HG03460 (cell line): ENCODE results near the gene ARID1A.
A peak's percentile ranks its signal among the peaks of the same experiment; 100 is the strongest.
"Not testable (repeated sequence)": the region's sequence is repeated elsewhere in the genome, so short reads cannot be mapped to it uniquely, and the experiment has no call there.

Source experiments
- ATAC-seq: cut with Tn5 transposase; IDR thresholded peaks from one replicate; pipeline ENCODE4 v1.9.1; 2021; ENCODE audit not compliant: unreplicated experiment

ARID1A gene

DNA sequence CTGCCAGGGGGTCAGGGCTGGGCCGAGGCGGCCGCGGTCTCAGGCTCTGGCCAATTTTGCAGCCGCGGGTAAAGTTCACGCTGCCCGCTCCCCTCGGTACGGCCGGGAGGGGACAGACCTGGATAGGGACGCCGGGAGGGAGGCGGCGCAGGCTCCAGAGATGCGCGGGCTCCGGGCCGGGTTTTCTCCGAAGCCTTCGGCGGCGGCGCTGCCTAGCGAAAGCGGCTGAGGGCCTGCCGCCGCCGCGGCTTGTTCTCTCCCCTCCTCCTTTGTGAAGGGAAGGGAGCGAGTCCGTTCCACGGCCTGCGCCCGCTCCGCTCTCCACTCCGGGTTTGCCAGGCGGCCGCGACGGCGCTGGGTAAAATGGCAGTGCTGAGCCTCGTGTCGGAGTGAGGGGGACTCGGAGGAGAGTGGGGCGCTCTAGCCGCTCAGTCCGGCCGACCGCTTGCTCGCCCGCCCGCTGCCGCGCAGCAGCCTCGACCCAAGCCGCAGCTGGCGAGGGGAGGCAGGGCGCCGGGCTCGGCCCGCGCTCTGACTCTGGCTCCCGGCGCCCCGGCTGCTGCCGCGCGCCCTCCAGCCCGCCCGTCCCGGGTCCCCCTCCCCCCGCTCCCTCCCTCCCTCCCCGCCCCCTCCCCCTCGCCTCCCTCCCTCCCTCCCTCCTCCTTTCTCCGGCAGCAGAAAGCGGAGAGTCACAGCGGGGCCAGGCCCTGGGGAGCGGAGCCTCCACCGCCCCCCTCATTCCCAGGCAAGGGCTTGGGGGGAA, at the start of gene ARID1A:
Gene ARID1A, plus strand, starts transcription at position 660 of the 763 bp plus-strand sequence. CDS start 389 bp downstream, outside the sequence.
- peak; percentile 41 for ATAC-seq

DNA sequence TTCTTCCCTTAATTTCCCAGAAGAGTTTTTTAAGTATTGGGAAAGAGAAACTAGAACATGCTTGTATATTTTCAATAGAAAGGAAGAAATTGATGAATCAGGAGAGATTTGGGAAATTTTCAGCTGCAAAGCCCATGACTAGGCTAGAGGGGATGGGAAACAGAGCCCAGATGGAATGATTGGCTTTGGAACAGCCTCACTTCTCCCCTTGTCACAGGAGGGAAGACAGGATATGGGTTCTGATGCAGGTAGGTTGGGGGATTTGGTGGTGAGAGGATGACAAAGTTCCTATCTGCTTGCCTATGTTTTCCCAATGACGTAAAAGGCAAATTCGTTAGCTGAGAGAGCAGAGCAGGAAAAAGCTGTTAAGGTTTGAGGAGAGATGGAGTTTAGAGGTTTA, 31.0 kb upstream of the ARID1A start:
- no peak for ATAC-seq

DNA sequence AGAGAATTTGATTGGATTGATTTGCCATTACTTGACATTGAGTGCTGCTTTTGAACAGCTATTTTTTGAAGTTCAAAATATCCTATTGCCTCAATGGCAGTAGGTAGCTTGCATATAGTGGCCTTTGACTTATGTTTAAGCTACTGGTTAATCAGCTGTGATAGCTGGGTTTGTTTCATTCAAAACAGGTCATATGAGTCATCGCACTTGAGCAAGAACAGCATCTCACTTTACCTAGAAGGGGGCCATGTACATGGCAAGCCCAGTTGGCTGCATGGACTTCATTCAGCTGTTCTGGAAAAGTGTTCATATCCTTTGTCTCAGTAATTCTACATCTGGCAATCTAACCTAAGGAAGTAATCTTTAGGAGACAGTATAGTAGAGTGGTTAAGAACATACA, 29.0 kb upstream of the ARID1A start:
- ATAC-seq = no peak

DNA sequence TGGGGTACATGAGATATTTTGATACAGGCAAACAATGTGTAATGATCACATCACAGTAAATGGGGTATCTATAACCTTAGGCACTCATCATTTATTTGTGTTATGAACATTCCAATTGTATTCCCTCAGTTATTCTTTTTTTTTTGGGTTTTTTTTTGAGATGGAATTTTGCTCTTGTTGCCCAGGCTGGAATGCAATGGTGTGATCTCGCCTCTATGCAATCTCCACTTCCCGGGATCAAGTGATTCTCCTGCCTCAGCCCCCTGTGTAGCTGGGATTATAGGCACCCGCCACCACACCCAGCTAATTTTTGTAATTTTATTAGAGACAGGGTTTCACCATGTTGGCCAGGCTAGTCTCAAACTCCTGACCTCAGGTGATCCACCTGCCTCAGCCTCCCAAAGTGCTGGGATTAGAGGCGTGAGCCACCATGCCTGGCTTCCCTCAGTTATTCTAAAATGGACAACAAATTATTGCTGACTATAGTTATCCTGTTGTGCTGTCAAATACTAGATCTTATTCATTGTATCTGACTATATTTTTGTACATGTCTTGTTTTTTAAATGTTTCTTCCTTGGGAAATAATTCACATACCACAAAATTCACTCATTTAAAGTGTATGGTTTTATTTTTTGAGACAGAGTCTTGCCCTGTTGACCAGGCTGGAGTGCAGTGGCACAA, 27.6 kb upstream of the ARID1A start:
- ATAC-seq = not testable (repeated sequence)

DNA sequence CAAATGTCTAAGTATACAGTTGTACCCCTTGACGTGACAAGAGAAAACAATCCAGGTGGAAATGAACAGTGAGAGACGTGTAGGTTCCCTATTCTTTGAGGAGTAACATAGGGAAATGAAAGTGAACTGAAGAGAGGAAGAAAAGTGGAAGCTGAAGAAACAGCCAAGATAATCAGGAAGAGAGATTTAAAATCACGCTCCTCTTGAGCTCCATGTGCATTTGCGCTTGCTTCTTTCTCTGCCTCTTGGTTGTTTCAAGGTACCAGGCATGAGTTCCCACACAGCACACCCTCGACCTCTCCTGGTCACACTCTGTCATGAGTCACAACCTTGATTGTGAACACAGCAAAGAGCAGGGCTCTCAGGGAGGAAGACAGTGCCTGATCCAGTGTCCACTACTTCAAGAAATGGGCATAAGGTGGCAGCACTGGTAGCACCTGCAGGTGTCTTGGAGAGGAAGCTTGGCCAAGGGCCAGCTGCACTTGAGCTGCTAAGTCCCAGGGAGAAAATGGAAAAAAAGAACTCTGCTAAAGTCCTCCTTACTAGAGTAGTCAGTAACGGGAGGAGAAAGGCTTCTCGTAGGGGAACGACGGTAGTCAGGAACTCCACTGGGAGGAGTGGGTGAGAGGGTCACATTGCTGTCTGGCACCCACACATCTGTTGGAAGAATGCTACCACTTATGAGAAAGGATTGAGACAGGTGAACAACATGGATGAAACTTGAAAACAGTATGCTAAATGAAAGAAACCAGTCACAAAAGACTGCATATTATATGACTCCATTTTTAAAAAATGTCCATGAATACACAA, 18.3 kb upstream of the ARID1A start:
- ATAC-seq = peak; percentile 79

DNA sequence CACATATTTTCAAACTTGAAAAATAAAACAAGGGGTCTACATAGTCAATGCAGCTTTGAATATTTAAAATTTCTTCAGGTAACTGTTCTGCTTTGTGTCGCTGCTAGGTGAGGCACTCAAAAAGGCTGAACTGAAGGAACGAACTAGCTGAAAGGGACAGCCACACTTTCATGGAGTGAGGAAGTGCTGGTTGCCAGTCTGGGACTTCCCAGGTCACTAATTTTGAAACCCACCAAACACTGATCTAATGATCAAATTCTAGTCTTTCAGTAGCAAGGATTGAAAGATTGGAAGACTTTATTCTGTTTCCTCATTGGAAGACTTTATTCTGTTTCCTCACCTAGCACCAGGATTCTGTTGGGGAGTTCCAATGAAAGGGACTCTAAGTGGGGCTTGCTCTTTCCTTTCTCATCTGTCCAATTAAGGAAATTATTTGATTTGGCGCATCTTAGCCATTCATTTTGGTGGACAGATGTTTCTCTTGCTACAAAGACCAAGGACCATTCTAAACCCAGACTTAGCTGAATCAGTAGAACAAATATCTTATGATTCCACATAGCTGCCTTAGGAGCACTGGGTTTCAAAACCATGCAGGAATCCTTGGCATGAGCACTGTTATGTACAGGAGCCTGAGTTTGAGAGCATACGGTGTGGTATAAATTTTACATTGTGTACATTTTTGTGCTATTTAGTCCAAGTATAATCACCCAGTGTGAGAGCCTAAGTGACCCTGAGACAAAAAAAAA, 10.9 kb upstream of the ARID1A start:
- ATAC-seq = no peak

DNA sequence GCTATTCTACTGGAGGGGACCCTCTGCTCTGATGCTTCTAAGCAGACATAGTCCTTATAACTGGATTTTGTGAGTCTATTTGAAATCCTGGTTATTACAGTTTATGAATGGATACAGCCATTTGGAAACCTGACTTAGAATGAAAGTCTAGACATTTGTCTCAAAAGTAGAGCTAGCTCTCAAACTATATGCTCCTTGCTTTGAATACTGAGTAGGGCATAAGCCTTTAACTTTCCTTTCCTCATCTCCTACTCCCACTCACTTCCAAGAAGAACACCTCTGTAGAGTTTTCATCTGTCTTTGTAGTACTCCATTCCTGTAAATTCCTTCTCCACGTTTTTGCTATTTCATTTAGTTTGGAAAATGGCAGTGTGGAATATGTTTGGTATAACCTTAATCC, 9.0 kb upstream of the ARID1A start:
- no peak for ATAC-seq

DNA sequence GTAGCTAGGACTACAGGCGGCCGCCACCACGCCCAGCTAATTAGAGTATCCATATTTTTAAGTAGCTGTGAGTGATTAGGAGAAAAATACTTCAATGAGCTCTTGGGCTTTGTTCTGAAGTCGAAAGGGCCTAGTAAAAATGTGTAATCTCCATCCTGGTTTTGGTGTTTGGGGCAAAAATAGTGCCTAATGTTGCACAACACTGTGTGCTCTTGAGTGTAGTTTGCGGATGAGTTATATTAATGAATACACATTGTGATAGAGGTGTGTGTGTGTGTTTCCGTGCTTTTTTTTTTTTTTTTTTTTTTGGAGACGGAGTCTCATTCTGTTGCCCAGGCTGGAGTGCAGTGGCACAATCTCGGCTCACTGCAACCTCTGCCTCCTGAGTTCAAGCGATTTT, 6.3 kb upstream of the ARID1A start:
- no peak for ATAC-seq

DNA sequence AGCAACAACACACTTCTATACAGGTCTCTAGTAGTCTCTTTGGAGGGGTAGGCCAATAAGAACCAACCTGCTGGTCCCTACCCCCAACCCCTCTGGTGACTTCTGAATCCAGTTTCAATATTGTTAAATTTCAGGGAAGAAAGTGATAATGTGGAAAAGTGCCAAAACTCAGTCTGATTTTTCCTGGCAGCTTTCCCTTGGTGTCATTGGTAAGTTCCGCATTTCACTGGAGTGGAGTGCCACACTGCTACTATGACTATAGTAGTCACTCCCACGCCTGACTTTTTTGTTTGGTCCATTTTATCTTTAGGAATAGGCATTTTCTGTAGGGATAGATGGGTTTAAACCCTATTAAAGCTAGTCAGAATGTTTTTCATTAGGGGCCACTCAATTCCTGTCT, 5.7 kb upstream of the ARID1A start:
- ATAC-seq = no peak

DNA sequence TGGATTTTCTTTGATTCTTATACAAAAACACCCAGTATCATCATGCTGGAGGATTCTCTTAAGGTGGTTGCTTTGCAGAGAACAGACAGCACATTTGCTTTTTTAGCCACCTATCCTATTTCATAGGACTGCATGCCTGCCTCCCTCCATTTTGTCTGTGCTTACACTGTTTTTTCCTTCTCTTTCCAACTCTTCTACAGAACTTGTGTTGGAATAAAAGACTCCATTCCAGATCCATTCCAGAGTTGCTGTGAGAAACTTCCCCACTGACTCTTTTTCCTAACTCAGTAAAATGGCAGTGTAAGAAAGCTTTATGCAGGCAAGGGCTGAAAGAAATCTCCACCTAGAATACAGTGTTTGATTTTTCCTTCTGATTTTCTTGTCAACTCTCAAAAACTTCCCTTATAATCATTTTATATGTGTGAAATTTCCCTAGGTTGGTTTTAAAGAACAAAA, 5.2 kb upstream of the ARID1A start:
- no peak for ATAC-seq

DNA sequence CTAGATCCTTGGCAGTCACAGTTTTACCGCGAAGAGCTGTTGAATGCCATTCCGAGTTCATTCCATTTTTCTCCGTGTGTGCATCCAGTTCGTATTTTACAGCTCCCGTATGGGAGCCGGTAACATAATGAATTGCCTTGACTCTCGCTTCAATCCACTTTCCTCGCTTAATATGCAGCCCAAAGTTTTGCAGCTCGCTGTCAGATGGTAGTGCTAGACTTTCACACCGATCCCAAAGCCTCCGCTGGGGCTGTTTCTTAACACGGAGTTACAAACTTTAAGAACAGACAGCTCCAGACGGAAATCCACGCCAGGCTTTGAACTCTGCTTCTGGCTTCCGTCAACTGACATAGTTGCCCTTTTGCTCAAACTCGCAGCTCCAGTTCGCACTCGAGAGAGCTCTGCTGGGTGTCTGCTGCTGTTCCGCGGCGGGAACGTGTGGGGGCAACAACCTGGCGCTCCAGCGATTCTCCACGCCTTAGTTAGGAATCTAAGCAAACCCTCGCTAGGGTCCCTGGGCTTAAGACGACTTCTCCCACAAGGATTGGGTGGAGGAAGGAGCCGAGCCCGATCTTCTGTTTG, 3.5 kb upstream of the ARID1A start:
- peak; percentile 29 for ATAC-seq

DNA sequence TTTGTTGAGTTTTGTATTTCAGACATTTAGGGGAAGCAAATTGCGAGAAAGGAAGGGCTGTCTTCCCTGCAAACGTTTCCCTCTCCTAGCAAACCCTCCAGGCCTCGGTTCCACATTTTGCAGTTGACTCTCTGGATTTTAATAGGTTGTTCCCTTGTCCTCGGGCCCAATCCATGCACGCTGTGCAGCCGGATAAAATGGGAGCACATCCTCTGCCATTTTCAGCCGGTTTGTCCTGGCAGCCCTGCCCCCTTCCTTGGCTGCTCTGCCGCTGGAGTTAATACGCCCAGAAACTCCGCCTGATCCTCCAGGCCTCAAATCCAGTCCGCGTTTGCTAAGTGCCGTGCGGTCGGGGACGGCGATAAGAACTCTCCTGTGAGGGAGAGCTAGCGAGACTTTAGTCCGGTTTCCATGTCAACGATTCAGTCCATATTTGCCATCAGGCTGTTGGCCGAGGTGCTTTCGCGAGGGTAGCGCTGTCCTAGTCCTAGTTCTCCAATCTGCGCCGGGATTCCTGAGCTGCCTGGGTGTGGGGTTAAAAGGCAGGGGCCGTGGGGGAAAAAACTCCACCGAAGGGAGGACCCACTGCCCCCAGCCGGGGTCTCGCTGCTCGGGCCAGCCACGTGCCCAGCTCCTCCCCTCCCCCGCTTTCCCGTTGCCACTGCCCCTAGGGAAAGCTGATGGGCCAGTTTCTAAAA, 2.9 kb upstream of the ARID1A start:
- peak; percentile 27 for ATAC-seq

DNA sequence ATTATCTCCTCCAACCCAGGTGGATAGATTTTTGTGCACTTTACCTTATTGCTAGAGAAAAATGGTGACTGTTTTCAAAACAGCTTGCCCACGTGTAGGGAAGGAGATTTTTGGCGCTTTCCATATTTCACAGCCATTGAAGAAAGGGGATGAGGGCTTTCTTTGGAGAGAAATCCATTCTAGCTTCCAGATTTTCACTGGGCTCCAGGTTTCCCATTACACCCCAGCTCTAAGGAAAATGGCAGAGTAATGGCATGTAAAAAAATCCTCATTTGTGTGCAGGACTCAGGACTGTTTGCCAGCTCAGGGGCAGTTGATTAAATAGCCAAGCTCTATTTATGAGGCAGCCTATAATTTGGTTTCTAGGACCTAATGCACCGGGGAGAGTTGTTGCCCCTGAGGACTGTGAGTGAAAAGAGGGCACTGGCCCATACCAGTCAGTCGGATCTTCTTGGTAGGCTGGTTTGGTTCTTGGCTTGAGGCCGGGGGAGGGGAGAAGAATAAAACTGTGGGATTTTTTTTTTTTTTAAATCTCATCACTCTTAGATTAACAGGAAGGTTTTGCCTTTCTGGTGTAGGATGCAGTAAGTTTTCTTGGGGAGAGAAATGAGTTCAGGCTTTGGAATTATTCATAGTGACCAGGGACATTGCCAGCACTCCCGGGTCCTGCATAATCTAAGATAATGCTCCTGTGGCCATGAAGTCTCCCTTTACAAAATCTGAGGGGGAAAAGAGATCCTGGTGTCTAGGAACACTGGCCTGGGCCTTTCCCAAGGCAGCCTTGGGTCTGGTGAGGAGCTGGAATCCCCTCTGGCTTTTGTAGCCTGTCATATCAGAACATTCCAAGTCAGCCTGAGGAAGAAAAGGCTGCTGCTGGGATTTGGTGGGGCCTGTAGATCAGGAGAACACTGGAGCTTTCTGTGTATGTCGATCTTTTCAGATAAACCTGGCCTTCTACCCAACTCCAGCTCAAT, 1.9 kb upstream of the ARID1A start:
- ATAC-seq = no peak

DNA sequence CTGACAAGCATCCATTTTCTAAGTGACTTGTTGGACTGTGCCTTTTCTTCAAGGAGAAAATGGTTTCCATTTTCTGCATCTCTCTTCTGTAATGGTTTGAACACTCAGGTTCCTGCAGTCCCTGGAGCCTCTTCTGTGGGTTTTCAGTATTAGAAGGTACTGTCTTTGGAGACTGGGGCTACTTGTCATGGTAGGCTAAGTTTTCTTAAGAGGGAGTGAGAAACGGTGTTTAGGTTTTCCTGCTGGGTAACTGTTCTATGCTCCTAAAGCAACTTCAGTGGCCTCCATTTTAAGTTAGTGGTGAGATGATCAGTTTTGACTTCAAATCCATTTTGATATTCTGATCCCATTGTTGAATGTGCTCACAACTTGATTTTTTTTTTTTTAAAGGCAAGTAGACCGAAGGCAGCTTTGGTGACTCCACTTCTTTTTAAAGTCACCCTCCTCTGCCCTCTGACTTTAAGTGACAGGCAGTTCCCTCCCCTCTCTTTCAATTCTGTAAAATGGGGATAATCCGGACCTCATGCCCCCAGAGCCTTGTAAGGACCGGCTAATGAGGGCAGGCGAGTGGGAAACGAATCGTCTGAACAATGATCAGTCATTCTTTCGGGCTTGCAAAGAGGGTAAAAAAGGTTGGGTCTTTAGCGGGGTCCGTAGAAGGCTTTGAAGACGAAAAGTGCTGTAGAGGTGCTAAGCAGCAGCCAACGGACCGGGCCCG, 1.0 kb upstream of the ARID1A start:
- no peak for ATAC-seq

DNA sequence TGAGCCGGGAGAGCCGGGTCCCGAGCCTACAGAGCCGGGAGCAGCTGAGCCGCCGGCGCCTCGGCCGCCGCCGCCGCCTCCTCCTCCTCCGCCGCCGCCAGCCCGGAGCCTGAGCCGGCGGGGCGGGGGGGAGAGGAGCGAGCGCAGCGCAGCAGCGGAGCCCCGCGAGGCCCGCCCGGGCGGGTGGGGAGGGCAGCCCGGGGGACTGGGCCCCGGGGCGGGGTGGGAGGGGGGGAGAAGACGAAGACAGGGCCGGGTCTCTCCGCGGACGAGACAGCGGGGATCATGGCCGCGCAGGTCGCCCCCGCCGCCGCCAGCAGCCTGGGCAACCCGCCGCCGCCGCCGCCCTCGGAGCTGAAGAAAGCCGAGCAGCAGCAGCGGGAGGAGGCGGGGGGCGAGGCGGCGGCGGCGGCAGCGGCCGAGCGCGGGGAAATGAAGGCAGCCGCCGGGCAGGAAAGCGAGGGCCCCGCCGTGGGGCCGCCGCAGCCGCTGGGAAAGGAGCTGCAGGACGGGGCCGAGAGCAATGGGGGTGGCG, 371 bp downstream of the ARID1A start:
- ATAC-seq = no peak

DNA sequence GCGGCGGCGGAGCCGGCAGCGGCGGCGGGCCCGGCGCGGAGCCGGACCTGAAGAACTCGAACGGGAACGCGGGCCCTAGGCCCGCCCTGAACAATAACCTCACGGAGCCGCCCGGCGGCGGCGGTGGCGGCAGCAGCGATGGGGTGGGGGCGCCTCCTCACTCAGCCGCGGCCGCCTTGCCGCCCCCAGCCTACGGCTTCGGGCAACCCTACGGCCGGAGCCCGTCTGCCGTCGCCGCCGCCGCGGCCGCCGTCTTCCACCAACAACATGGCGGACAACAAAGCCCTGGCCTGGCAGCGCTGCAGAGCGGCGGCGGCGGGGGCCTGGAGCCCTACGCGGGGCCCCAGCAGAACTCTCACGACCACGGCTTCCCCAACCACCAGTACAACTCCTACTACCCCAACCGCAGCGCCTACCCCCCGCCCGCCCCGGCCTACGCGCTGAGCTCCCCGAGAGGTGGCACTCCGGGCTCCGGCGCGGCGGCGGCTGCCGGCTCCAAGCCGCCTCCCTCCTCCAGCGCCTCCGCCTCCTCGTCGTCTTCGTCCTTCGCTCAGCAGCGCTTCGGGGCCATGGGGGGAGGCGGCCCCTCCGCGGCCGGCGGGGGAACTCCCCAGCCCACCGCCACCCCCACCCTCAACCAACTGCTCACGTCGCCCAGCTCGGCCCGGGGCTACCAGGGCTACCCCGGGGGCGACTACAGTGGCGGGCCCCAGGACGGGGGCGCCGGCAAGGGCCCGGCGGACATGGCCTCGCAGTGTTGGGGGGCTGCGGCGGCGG, 1.0 kb downstream of the ARID1A start:
- ATAC-seq = no peak

DNA sequence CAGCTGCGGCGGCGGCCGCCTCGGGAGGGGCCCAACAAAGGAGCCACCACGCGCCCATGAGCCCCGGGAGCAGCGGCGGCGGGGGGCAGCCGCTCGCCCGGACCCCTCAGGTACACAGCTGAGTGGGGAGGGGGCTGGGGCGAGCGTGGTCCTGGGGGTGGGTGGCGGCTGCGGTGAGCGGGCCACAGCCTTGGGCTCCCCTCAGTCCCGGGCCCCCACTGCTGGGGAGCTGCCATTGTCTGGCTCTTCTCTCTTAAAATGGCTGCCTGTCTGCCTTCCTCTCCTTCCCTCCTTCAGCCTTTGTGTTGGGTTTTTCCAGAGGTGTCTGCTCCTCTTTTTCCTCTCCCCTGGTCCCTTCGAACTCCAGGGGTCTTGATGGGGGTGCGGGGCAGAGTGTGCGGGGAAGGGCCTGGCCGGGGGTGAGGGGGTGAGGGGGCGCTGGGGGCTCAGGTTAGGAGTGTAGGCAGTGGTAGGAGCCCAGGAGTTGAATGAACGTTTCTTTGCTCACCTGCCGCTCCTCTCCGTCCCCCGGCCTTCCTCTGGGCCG, 1.7 kb downstream of the ARID1A start:
- ATAC-seq = no peak
